ENCODE results near the gene SLC6A5. TPM values are rescaled to one million over a fixed set of nuclear protein-coding genes. Genes with fewer than 3 reads are reported as not detected.

SLC6A5 gene
- total and polyA plus RNA-seq, 2 donors (not counting 3 experiments of a cell fraction or from before 2014, with no cell fraction given): not detected

DNA sequence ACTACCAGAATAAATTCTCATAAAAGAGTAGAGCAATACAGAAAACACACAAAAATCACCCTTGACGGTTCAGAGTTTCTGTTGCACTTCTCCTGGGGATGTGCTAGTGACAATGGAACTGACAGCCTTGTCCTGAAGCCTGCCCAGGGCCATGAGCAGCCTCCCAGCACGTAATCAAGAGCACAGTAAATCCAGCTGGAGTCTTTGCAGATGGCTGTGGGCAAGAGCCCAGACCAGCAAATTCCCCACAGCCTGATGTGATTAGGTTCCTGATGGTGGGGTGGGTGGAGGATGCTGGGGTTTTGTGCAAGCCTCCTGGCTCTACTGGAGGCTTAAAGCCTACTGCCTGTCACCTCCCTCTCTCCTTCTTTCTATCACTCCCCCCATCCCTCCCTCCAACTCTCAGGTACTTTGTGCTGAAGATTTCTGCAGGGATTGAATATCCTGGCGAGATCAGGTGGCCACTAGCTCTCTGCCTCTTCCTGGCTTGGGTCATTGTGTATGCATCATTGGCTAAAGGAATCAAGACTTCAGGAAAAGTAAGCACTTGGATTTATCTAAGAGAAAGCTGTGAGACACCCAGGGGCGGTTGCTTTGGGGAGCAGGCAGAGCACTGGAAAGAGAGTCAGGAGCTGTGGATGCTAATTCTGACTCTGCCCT, 18.1 kb downstream of the SLC6A5 start:
- H2AFZ ChIP-seq (ENCODE audit: low read depth, low read length): no peak overlapping the region
- FAIRE-seq (no peak), DNase-seq (ENCODE audit: low read depth, low spot score) (no peak)
- no peak overlapping the region for H3K4me3 ChIP-seq (replicated peaks in 1 of 3; ENCODE audit: insufficient read depth in 1 of 3, low read depth in 1 of 3, low read length in 3 of 3)
- H3K4me1 ChIP-seq (ENCODE audit: control insufficient read depth, extremely low read depth, insufficient read depth, low read length): no peaks in the 10 kb centered on the region
- intact Hi-C loops (cut with micrococcal nuclease) (no loop called here), dilution Hi-C loops (cut with MboI; ENCODE audit: extremely low pct_ligation_motif_present, low sequenced_read_pairs) (no loop called here)
- H3K9me3 ChIP-seq (replicated peaks; ENCODE audit: control insufficient read depth, insufficient read depth, low read length): no peaks in the 10 kb centered on the region
- H4K20me1 ChIP-seq (replicated peaks; ENCODE audit: control insufficient read depth, extremely low read depth, insufficient read depth, low read length): no peaks in the 10 kb centered on the region
- no peaks in the 10 kb centered on the region for H3K79me2 ChIP-seq (ENCODE audit: control insufficient read depth, insufficient read depth, low read length)
- BruUV-seq (replicated peaks): no TSS peak
- ChIA-PET CTCF (interaction anchor here (1.4 to 1.6 kb wide), 2 partner anchors 8 to 264 kb away, joined by 3 to 6 read pairs; no protein-coding TSS in a partner anchor), POLR2A (no interaction called here)
- no peaks in the 10 kb centered on the region for H3K9me1 ChIP-seq (replicated peaks; ENCODE audit: control insufficient read depth, extremely low read depth, insufficient read depth, low read length)
- no peak overlapping the region for H3K27ac ChIP-seq (ENCODE audit: insufficient read depth, low read depth, low read length)
- H3K4me2 ChIP-seq (ENCODE audit: insufficient read depth, low read length): no peak overlapping the region
- no peaks in the 10 kb centered on the region for H3K27me3 ChIP-seq (ENCODE audit: control insufficient read depth in 2 of 2, insufficient read depth in 2 of 2, low read length in 2 of 2)
- H3K36me3 ChIP-seq (ENCODE audit: control insufficient read depth in 2 of 2, extremely low read depth in 1 of 2, insufficient read depth in 2 of 2, low read length in 2 of 2): no peaks in the 10 kb centered on the region
- TF ChIP-seq POLR2A (IDR thresholded peaks at IDR 0.05; ENCODE audit: low read depth, low read length) (no peak), FOS (IDR thresholded peaks at IDR 0.05; ENCODE audit: borderline replicate concordance, insufficient read depth, low read length) (no peak), JUN (IDR thresholded peaks at IDR 0.05; ENCODE audit: borderline replicate concordance, insufficient read depth, insufficient read length, low read depth) (no peak), MYC (IDR thresholded peaks at IDR 0.05; ENCODE audit: low read depth, low read length) (no peak), EZH2 (IDR thresholded peaks at IDR 0.05; ENCODE audit: borderline replicate concordance, low read depth, low read length, severe bottlenecking) (no peak), POLR2AphosphoS5 (IDR thresholded peaks at IDR 0.05; ENCODE audit: insufficient read depth, low read depth, low read length) (no peak), CTCF (IDR thresholded peaks at IDR 0.05; ENCODE audit: extremely low read depth in 1 of 2, insufficient read depth in 1 of 2, low read depth in 1 of 2, low read length in 2 of 2) (no peak)
- TF ChIP-seq, protein P1, sequence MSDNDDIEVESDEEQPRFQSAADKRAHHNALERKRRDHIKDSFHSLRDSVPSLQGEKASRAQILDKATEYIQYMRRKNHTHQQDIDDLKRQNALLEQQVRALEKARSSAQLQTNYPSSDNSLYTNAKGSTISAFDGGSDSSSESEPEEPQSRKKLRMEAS (IDR thresholded peaks at IDR 0.05; ENCODE audit: insufficient read depth, insufficient read length): no peak
- no peak overlapping the region for H3K9ac ChIP-seq (replicated peaks; ENCODE audit: extremely low read depth, insufficient read depth, low read length)

Measured in endothelial cell of umbilical vein (primary cell).